ENCODE data around the gene ARSA.
"Not testable (repeated sequence)": the region's sequence is repeated elsewhere in the genome, so short reads cannot be mapped to it uniquely, and the experiment has no call there.

Gene ARSA

GRCh38 chr22:50656122-50657070 is 28.4 kb upstream of the ARSA start:
- no peak for FAIRE-seq
- no peak for DNase-seq (ENCODE audit: insufficient read length, low spot score)

- not testable (repeated sequence) for FAIRE-seq; DNase-seq (ENCODE audit: insufficient read length, low spot score)
Measured at GRCh38 chr22:50654664-50655063, 26.7 kb upstream of the ARSA start.

GRCh38 chr22:50653256-50653655 is 25.3 kb upstream of the ARSA start:
- FAIRE-seq (no peak), DNase-seq (ENCODE audit: insufficient read length, low spot score) (no peak)

GRCh38 chr22:50643821-50644101 is 15.8 kb upstream of the ARSA start:
- not testable (repeated sequence) for DNase-seq (ENCODE audit: insufficient read length, low spot score); FAIRE-seq

- not testable (repeated sequence) for FAIRE-seq; DNase-seq (ENCODE audit: insufficient read length, low spot score)
Measured at GRCh38 chr22:50643021-50643820, 15.3 kb upstream of the ARSA start.

- FAIRE-seq (no peak), DNase-seq (ENCODE audit: insufficient read length, low spot score) (no peak)
Measured at GRCh38 chr22:50641696-50642607, 14.0 kb upstream of the ARSA start.

GRCh38 chr22:50640857-50641647 is 13.1 kb upstream of the ARSA start:
- FAIRE-seq (no peak), DNase-seq (ENCODE audit: insufficient read length, low spot score) (no peak)

GRCh38 chr22:50640296-50640695 is 12.3 kb upstream of the ARSA start:
- DNase-seq (ENCODE audit: insufficient read length, low spot score); FAIRE-seq: not testable (repeated sequence)

- no peak for FAIRE-seq
Measured at GRCh38 chr22:50635591-50635990, 7.6 kb upstream of the ARSA start.

GRCh38 chr22:50633771-50634170 is 5.8 kb upstream of the ARSA start:
- no peak for DNase-seq (ENCODE audit: insufficient read length, low spot score)
- FAIRE-seq, result no peak

More at GRCh38 chr22:50635591-50635990, 7.6 kb upstream of the ARSA start:
- DNase-seq (ENCODE audit: insufficient read length, low spot score), result no peak

- FAIRE-seq (no peak), DNase-seq (ENCODE audit: insufficient read length, low spot score) (no peak)
Measured at GRCh38 chr22:50633086-50633485, 5.1 kb upstream of the ARSA start.

GRCh38 chr22:50630376-50630775 is 2.4 kb upstream of the ARSA start:
- no peak for FAIRE-seq
- DNase-seq (ENCODE audit: insufficient read length, low spot score), result no peak

GRCh38 chr22:50628543-50629134 is 687 bp upstream of the ARSA start:
- peak; percentile 89 for FAIRE-seq
- DNase-seq (ENCODE audit: insufficient read length, low spot score), result no peak

GRCh38 chr22:50626850-50627641 is 906 bp downstream of the ARSA start:
- DNase-seq (ENCODE audit: insufficient read length, low spot score) (no peak), FAIRE-seq (no peak)

GRCh38 chr22:50626314-50626849 is 1.6 kb downstream of the ARSA start:
- no peak for FAIRE-seq

GRCh38 chr22:50625568-50626313 is 2.2 kb downstream of the ARSA start:
- FAIRE-seq (no peak), DNase-seq (ENCODE audit: insufficient read length, low spot score) (no peak)

More at GRCh38 chr22:50626314-50626849, 1.6 kb downstream of the ARSA start:
- no peak for DNase-seq (ENCODE audit: insufficient read length, low spot score)

GRCh38 chr22:50625131-50625567 is 2.8 kb downstream of the ARSA start:
- no peak for DNase-seq (ENCODE audit: insufficient read length, low spot score)
- no peak for FAIRE-seq
